Fibroblast of villous mesenchyme (primary cell): Measurements from ENCODE around the gene ZFYVE28. TPM values are rescaled to one million over a fixed set of nuclear protein-coding genes. Genes with fewer than 3 reads are reported as not detected.

ENCODE experiments used
- DNase-seq: peaks from one replicate; pipeline ENCODE4 v3.0.0-alpha.2; 2010; ENCODE audit warnings: low read depth
- H3K4me3 ChIP-seq: 2 replicates; pipeline ENCODE4 v1.5.1; 2011; ENCODE audit warnings: low read depth, mild to moderate bottlenecking, low read length
- CTCF ChIP-seq: IDR thresholded peaks from 2 replicates; pipeline ENCODE4 v1.5.1; 2012; ENCODE audit warnings: low read depth, mild to moderate bottlenecking, low read length; ENCODE audit not compliant: insufficient read depth
- total RNA-seq: library from RNA; depleted of rRNA; stranded (reverse); fragments of >200 nt; gene quantifications from 2 replicates; pipeline ENCODE4 v1.2.3, GENCODE V29; 2012

The ZFYVE28 gene
- total RNA-seq, 1 donor, result 12.1 TPM

- no peak overlapping the region for H3K4me3 ChIP-seq
- DNase-seq, result no peak
- no peak for TF ChIP-seq CTCF
These were observed 17.4 kb downstream of the ZFYVE28 start for GRCh38 chr4:2400841-2401609.

GRCh38 chr4:2399631-2400190, 18.7 kb downstream of the ZFYVE28 start:
- TF ChIP-seq CTCF, result no peak

GRCh38 chr4:2399216-2399615, 19.2 kb downstream of the ZFYVE28 start:
- no peak overlapping the region for H3K4me3 ChIP-seq
- no peak for DNase-seq
- no peak for TF ChIP-seq CTCF

More at GRCh38 chr4:2399631-2400190, 18.7 kb downstream of the ZFYVE28 start:
- DNase-seq, result no peak
- no peak overlapping the region for H3K4me3 ChIP-seq

- H3K4me3 ChIP-seq, result no peak overlapping the region
- no peak for DNase-seq
- no peak for TF ChIP-seq CTCF
These were observed 20.7 kb downstream of the ZFYVE28 start for GRCh38 chr4:2397596-2398379.

- DNase-seq, result no peak
- no peak for TF ChIP-seq CTCF
- no peak overlapping the region for H3K4me3 ChIP-seq
These were observed 21.6 kb downstream of the ZFYVE28 start for GRCh38 chr4:2396781-2397368.

- H3K4me3 ChIP-seq, result no peak overlapping the region
- no peak for DNase-seq
- TF ChIP-seq CTCF, result no peak
These were observed 22.9 kb downstream of the ZFYVE28 start for GRCh38 chr4:2395584-2395983.
